Endodermal cell (in vitro differentiated cells): Measurements from ENCODE around the gene BAIAP3. TPM values are rescaled to one million over a fixed set of nuclear protein-coding genes. Genes with fewer than 3 reads are reported as not detected.
A peak's percentile ranks its signal among the peaks of the same experiment; 100 is the strongest.

Experiments used
- DNase-seq: peaks from one replicate; pipeline ENCODE4 v3.0.0-alpha.2; 2017
- H3K27ac ChIP-seq: 2 replicates; pipeline ENCODE4 v1.5.1; 2013; ENCODE audit warnings: mild to moderate bottlenecking, low read depth, low read length, moderate library complexity
- H3K27me3 ChIP-seq: 2 replicates; pipeline ENCODE4 v1.6.1; 2013; ENCODE audit warnings: mild to moderate bottlenecking, low read length, moderate library complexity; ENCODE audit not compliant: insufficient read depth, control insufficient read depth, poor library complexity, severe bottlenecking
- H3K36me3 ChIP-seq: 2 replicates; pipeline ENCODE4 v1.7.0; 2013; ENCODE audit warnings: mild to moderate bottlenecking, low read length, moderate library complexity; ENCODE audit not compliant: control insufficient read depth, insufficient read depth
- H3K4me1 ChIP-seq: one replicate; pipeline ENCODE4 v1.7.0; 2013; ENCODE audit warnings: low read length; ENCODE audit not compliant: control insufficient read depth, insufficient read depth
- H3K4me3 ChIP-seq: 2 replicates; pipeline ENCODE4 v1.5.1; 2013; ENCODE audit warnings: mild to moderate bottlenecking, low read length, moderate library complexity
- H3K9ac ChIP-seq: 2 replicates; pipeline ENCODE4 v1.6.1; 2013; ENCODE audit warnings: mild to moderate bottlenecking, low read length, moderate library complexity; ENCODE audit not compliant: poor library complexity, severe bottlenecking; ENCODE audit errors: extremely low read depth
- H3K9me3 ChIP-seq: 2 replicates; pipeline ENCODE4 v1.6.1; 2013; ENCODE audit warnings: mild to moderate bottlenecking, low read length, moderate library complexity; ENCODE audit not compliant: control insufficient read depth
- H3K27ac Mint-ChIP-seq: 2 replicates; pipeline ENCODE4 v1.8.0; 2020; ENCODE audit warnings: mixed read lengths
- H3K27me3 Mint-ChIP-seq: 2 replicates; pipeline ENCODE4 v1.8.0; 2021; ENCODE audit warnings: mild to moderate bottlenecking, mixed read lengths; ENCODE audit not compliant: insufficient read depth
- H3K36me3 Mint-ChIP-seq: 2 replicates; pipeline ENCODE4 v1.8.0; 2020; ENCODE audit warnings: low read depth, mixed read lengths
- H3K4me1 Mint-ChIP-seq: 2 replicates; pipeline ENCODE4 v1.8.0; 2020; ENCODE audit warnings: mixed read lengths
- H3K4me3 Mint-ChIP-seq: 2 replicates; pipeline ENCODE4 v1.8.0; 2020; ENCODE audit warnings: mild to moderate bottlenecking, moderate library complexity, mixed read lengths
- H3K9me3 Mint-ChIP-seq: 2 replicates; pipeline ENCODE4 v1.8.0; 2020; ENCODE audit warnings: mild to moderate bottlenecking, mixed read lengths
- CTCF ChIP-seq: fragments of 200-600 bp; sonication (generic); conservative IDR thresholded peaks from 2 replicates; pipeline ENCODE4 v1.5.0; 2021; ENCODE audit warnings: antibody characterized with exemption, mild to moderate bottlenecking
- WGBS, 2 experiments: methylation state at CpG; one replicate each; pipeline versions ENCODE4 v1.1.5 to v1.1.7; 2013; ENCODE audit warnings: missing lambda C conversion rate in 2 of 2, mixed read lengths in 1 of 2; ENCODE audit not compliant: insufficient coverage in 1 of 2, insufficient read length in 1 of 2; 5-methylcytosine and 5-hydroxymethylcytosine counted together
- total RNA-seq, 2 donors: library from RNA; stranded (reverse); fragmentation: NEBNext Ultra II Directional in 1 of 2; extraction: Animal tissue kit (Norgen Biotek cat#: 25700) in 1 of 2; gene quantifications; 2 replicates in 1 of 2; 3 replicates in 1 of 2; pipeline ENCODE4 v1.2.1, GENCODE V29; 2021

BAIAP3 gene
- total RNA-seq, 2 donors from 2014 or later: 25.0 to 43.5 TPM

- Histone ChIP-seq H3K4me1 (peaks cover 11% of the 10 kb centered on the region), H3K9ac (no peak overlapping the region), H3K27ac (no peak overlapping the region), H3K4me3 (no peak overlapping the region), H3K27me3 (peaks cover 29% of the 10 kb centered on the region), H3K9me3 (no peaks in the 10 kb centered on the region), H3K36me3 (no peaks in the 10 kb centered on the region)
- H3K27ac Mint-ChIP-seq: no peak overlapping the region
- 86 to 91% methylated on average over 8 to 17 of the region's 17 CpGs for WGBS, 2 experiments
- H3K4me1 Mint-ChIP-seq: peaks cover 10% of the 10 kb centered on the region
- peaks cover 19% of the 10 kb centered on the region for H3K27me3 Mint-ChIP-seq
- peak; percentile 94 for TF ChIP-seq CTCF
- no peaks in the 10 kb centered on the region for H3K36me3 Mint-ChIP-seq
- no peak overlapping the region for H3K4me3 Mint-ChIP-seq
- DNase-seq: peak; percentile 88
- peaks cover 2% of the 10 kb centered on the region for H3K9me3 Mint-ChIP-seq
Observed at GRCh38 chr16:1330260-1330914, 3.1 kb upstream of the BAIAP3 start.

GRCh38 chr16:1330931-1331711, 2.3 kb upstream of the BAIAP3 start:
- H3K9ac ChIP-seq: peak overlapping the region; percentile 69
- Mint-ChIP-seq H3K36me3 (no peaks in the 10 kb centered on the region), H3K27ac (peak overlapping the region; percentile 92), H3K4me1 (peaks cover 10% of the 10 kb centered on the region), H3K4me3 (peak overlapping the region; percentile 60), H3K9me3 (peaks cover 2% of the 10 kb centered on the region), H3K27me3 (peaks cover 26% of the 10 kb centered on the region)
- H3K36me3 ChIP-seq: no peaks in the 10 kb centered on the region
- WGBS, 2 experiments: 68 to 70% methylated on average over 19 to 22 of the region's 22 CpGs
- DNase-seq: no peak
- H3K4me3 ChIP-seq: peak overlapping the region; percentile 75
- no peak for TF ChIP-seq CTCF
- H3K9me3 ChIP-seq: no peaks in the 10 kb centered on the region
- H3K27me3 ChIP-seq: peaks cover 36% of the 10 kb centered on the region
- H3K4me1 ChIP-seq: peaks cover 11% of the 10 kb centered on the region
- no peak overlapping the region for H3K27ac ChIP-seq

GRCh38 chr16:1331712-1332617, 1.5 kb upstream of the BAIAP3 start:
- WGBS, 2 experiments: 14 to 15% methylated on average over 20 to 34 of the region's 34 CpGs
- H3K9me3 Mint-ChIP-seq: peaks cover 2% of the 10 kb centered on the region
- H3K36me3 ChIP-seq: no peaks in the 10 kb centered on the region
- H3K9ac ChIP-seq: peak overlapping the region; percentile 69
- H3K27me3 Mint-ChIP-seq: peaks cover 34% of the 10 kb centered on the region
- H3K4me3 Mint-ChIP-seq: peak overlapping the region; percentile 60
- no peaks in the 10 kb centered on the region for H3K36me3 Mint-ChIP-seq
- H3K4me1 Mint-ChIP-seq: peaks cover 10% of the 10 kb centered on the region
- H3K27ac Mint-ChIP-seq: peak overlapping the region; percentile 92
- peaks cover 11% of the 10 kb centered on the region for H3K4me1 ChIP-seq
- no peaks in the 10 kb centered on the region for H3K9me3 ChIP-seq
- peak; percentile 97 for DNase-seq
- TF ChIP-seq CTCF: no peak
- peaks cover 44% of the 10 kb centered on the region for H3K27me3 ChIP-seq
- H3K27ac ChIP-seq: no peak overlapping the region
- H3K4me3 ChIP-seq: peak overlapping the region; percentile 75
